ENCODE results near the gene EFCAB9.
"Not testable (repeated sequence)": the region's sequence is repeated elsewhere in the genome, so short reads cannot be mapped to it uniquely, and the experiment has no call there.

The EFCAB9 gene

DNA sequence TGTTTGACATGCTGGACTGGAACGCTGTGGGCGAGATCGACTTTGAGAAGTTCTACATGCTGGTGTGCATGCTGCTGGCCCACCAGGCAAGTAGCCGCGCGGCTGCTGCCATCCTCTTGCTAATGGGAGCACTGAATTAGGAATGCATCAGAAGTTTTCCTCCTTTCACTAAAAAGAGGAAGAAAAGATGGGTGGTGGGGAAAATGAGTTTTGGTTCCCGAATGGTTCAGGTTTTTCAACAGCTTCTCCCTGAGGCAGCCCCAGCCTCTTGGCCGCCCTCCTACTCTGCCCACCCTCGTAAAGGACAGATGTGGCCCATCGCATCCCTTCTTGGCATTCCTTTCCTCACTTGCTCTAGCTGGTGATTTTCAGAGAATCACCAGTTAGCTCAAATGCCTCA, 5.5 kb downstream of the EFCAB9 start:
- H3K27me3 ChIP-seq (ENCODE audit: control insufficient read depth, insufficient read depth, low read length) = no peaks in the 10 kb centered on the region
- H3K9ac ChIP-seq (ENCODE audit: low read depth, low read length) = no peak overlapping the region
- no peaks in the 10 kb centered on the region for H3K36me3 ChIP-seq (ENCODE audit: control insufficient read depth, insufficient read depth, low read length)
- H3K4me1 ChIP-seq (ENCODE audit: control insufficient read depth, insufficient read depth, low read length) = no peaks in the 10 kb centered on the region
- no peaks in the 10 kb centered on the region for H3K9me3 ChIP-seq (ENCODE audit: control insufficient read depth, insufficient read depth, low read length)
- no peak overlapping the region for H3K4me3 ChIP-seq (ENCODE audit: low read depth, low read length)

DNA sequence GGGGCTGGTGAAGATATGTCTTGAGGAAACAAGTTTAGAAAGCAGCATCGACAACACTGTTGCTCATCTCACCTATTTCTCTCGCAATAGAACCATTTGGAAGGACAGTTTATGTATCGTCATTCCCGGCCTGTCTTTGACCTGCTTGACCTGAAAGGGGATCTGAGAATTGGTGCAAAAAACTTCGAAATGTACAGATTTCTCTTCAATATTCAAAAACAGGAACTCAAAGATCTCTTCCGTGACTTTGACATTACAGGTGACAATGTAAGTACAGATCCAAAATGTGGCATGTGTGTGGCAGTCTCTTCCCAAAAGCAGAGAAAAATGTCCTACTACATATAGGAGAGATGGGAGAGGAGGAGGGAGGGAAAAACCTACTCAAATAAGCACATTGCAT, 6.5 kb downstream of the EFCAB9 start:
- Histone ChIP-seq H3K9ac (ENCODE audit: low read depth, low read length) (no peak overlapping the region), H3K9me3 (ENCODE audit: control insufficient read depth, insufficient read depth, low read length) (no peaks in the 10 kb centered on the region), H3K4me1 (ENCODE audit: control insufficient read depth, insufficient read depth, low read length) (no peaks in the 10 kb centered on the region), H3K36me3 (ENCODE audit: control insufficient read depth, insufficient read depth, low read length) (no peaks in the 10 kb centered on the region), H3K4me3 (ENCODE audit: low read depth, low read length) (no peak overlapping the region), H3K27me3 (ENCODE audit: control insufficient read depth, insufficient read depth, low read length) (no peaks in the 10 kb centered on the region)

DNA sequence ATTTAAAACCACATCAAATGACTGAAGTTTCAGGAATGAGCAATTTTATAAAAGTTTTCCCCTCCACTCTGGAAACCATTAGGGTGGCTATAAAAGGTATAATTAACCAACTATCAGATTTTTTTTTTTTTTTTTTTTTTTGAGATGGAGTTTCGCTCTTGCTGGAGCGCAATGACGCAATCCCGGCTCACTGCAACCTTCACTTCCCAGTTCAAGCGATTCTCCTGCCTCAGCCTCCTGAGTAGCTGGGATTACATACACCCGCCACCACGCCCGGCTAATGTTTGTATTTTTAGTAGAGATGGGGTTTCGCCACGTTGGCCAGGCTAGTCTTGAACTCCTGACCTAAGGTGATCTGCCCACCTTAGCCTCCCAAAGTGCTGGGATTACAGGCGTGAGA, 12.0 kb downstream of the EFCAB9 start:
- not testable (repeated sequence) for H3K9me3 ChIP-seq (ENCODE audit: control insufficient read depth, insufficient read depth, low read length)

DNA sequence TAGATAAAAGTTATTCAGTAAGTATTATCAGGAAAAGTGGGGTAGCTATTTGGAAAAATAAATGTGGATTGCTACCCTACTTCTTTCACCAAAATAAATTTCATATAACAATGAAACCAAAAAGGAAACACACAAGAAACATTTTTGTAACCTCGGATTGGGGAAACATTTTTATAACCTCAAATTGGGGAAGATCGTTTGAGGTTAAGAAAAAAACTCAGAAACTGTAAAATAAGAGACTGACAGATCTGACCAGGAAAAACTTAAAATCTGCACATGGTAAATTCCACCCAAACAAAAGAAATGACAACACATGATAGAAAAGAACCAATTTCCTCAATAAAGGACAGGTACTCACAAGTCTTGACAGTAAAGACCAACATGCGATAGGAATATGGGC, 13.5 kb downstream of the EFCAB9 start:
- no peaks in the 10 kb centered on the region for H3K27me3 ChIP-seq (ENCODE audit: control insufficient read depth, insufficient read depth, low read length)
- H3K4me1 ChIP-seq (ENCODE audit: control insufficient read depth, insufficient read depth, low read length) = no peaks in the 10 kb centered on the region
- no peak overlapping the region for H3K4me3 ChIP-seq (ENCODE audit: low read depth, low read length)
- peaks cover 6% of the 10 kb centered on the region for H3K36me3 ChIP-seq (ENCODE audit: control insufficient read depth, insufficient read depth, low read length)
- no peak overlapping the region for H3K9ac ChIP-seq (ENCODE audit: low read depth, low read length)
- H3K9me3 ChIP-seq (ENCODE audit: control insufficient read depth, insufficient read depth, low read length) = no peaks in the 10 kb centered on the region

More for the DNA sequence above, 12.0 kb downstream of the EFCAB9 start:
- H3K36me3 ChIP-seq (ENCODE audit: control insufficient read depth, insufficient read depth, low read length); H3K4me3 ChIP-seq (ENCODE audit: low read depth, low read length); H3K4me1 ChIP-seq (ENCODE audit: control insufficient read depth, insufficient read depth, low read length); H3K27me3 ChIP-seq (ENCODE audit: control insufficient read depth, insufficient read depth, low read length); H3K9ac ChIP-seq (ENCODE audit: low read depth, low read length): not testable (repeated sequence)

DNA sequence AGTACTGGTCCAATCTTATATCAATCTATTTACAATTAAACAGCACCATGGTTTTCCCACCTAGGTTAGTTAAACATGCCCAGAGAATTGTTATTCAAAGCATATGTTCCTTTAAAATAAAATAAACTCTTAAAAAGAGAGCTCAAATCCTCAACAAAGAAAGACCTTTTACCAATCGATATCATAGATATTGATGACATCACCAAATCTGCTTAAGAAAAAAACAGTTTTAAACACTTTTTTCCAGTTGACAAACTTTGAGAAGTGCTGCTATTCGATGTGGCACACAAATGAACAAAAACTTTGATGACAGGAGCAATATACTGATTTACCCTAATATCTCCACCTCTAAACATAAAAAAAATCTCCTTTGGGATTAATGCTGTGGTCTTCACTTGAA, 15.7 kb downstream of the EFCAB9 start:
- Histone ChIP-seq H3K36me3 (ENCODE audit: control insufficient read depth, insufficient read depth, low read length) (peaks cover 6% of the 10 kb centered on the region), H3K4me1 (ENCODE audit: control insufficient read depth, insufficient read depth, low read length) (no peaks in the 10 kb centered on the region), H3K27me3 (ENCODE audit: control insufficient read depth, insufficient read depth, low read length) (no peaks in the 10 kb centered on the region), H3K4me3 (ENCODE audit: low read depth, low read length) (no peak overlapping the region), H3K9me3 (ENCODE audit: control insufficient read depth, insufficient read depth, low read length) (no peaks in the 10 kb centered on the region), H3K9ac (ENCODE audit: low read depth, low read length) (no peak overlapping the region)

DNA sequence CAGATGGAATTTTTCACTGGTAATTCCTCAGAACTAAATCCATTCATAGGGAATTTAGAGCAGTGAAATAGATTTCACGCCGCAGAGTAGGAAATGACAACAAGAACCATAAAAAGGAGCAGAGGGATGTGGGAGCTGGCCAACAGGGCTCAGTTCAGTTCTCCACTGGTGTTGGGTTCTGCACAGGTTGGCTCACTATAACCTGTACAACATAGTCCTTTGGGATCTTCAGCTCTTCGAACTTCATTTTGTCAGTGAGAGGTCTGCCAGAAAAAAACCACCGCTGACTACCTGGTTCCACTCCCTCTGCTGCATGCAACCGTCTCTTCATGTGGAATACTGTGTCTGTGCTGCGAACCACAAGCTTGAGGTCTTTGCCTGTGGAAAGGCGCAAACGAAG, 17.7 kb downstream of the EFCAB9 start:
- H3K36me3 ChIP-seq (ENCODE audit: control insufficient read depth, insufficient read depth, low read length) = peaks cover 6% of the 10 kb centered on the region
- no peaks in the 10 kb centered on the region for H3K27me3 ChIP-seq (ENCODE audit: control insufficient read depth, insufficient read depth, low read length)
- H3K9me3 ChIP-seq (ENCODE audit: control insufficient read depth, insufficient read depth, low read length) = no peaks in the 10 kb centered on the region
- no peak overlapping the region for H3K9ac ChIP-seq (ENCODE audit: low read depth, low read length)
- H3K4me1 ChIP-seq (ENCODE audit: control insufficient read depth, insufficient read depth, low read length) = no peaks in the 10 kb centered on the region
- H3K4me3 ChIP-seq (ENCODE audit: low read depth, low read length) = no peak overlapping the region

DNA sequence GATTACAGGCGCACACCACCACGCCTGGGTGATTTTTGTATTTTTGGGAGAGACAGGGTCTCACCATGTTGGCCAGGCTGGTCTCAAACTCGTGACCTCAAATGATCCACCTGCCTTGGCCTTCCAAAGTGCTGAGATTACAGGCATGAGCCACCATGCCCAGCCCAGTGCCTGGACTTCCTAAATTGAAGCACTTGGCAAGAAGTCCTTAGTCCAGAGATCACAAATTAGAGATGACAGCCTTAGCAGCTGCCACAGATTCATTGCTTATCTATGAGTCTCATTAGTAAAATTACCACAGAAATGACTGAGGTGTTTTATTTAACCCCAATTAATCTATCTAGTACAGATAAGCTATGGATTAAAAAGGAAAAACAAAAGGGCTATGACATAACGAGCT, 19.2 kb downstream of the EFCAB9 start:
- Histone ChIP-seq H3K4me1 (ENCODE audit: control insufficient read depth, insufficient read depth, low read length) (no peaks in the 10 kb centered on the region), H3K9ac (ENCODE audit: low read depth, low read length) (no peak overlapping the region), H3K4me3 (ENCODE audit: low read depth, low read length) (no peak overlapping the region), H3K27me3 (ENCODE audit: control insufficient read depth, insufficient read depth, low read length) (no peaks in the 10 kb centered on the region), H3K9me3 (ENCODE audit: control insufficient read depth, insufficient read depth, low read length) (no peaks in the 10 kb centered on the region), H3K36me3 (ENCODE audit: control insufficient read depth, insufficient read depth, low read length) (peaks cover 6% of the 10 kb centered on the region)

DNA sequence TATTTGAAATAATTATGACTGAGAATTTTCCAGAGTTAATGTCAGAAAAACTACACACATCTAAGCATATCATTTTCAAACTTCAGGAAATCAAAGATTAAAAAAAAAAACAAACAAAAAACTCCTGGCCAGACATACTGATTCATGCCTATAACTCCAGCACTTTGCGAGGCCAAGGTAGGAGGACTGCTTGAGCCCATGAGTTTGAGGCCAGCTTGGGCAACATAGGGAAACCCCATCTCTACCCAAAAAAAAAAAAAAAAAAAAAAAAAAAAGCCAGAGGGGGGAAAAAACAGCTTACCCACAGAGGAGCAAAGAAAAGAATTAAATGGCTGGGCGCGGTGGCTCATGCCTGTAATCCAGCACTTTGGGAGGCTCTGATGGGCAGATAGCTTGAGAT, 22.4 kb downstream of the EFCAB9 start:
- peaks cover 4% of the 10 kb centered on the region for H3K36me3 ChIP-seq (ENCODE audit: control insufficient read depth, insufficient read depth, low read length)

DNA sequence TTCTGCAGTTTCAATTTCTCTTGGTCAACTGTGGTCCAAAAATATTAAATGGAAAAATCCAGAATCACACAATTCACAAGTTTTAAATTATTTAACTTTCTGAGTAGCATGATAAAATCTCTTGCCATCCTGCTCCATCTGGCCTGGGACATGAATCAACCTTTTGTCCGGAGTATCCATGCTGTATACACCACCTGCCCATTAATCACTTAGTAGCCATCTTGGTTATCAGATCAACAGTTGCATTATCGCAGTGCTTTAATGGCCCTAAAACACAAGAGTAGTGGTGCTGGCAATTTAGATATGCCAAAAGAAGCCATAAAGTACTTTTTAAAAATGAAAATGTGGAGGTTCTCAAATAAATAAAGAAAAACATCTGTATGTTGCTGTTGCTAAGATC, 25.3 kb downstream of the EFCAB9 start:
- Histone ChIP-seq H3K4me3 (ENCODE audit: low read depth, low read length) (no peak overlapping the region), H3K4me1 (ENCODE audit: control insufficient read depth, insufficient read depth, low read length) (no peaks in the 10 kb centered on the region), H3K9me3 (ENCODE audit: control insufficient read depth, insufficient read depth, low read length) (no peaks in the 10 kb centered on the region), H3K27me3 (ENCODE audit: control insufficient read depth, insufficient read depth, low read length) (no peaks in the 10 kb centered on the region), H3K9ac (ENCODE audit: low read depth, low read length) (no peak overlapping the region), H3K36me3 (ENCODE audit: control insufficient read depth, insufficient read depth, low read length) (no peaks in the 10 kb centered on the region)

More for the DNA sequence above, 22.4 kb downstream of the EFCAB9 start:
- Histone ChIP-seq H3K9ac (ENCODE audit: low read depth, low read length) (no peak overlapping the region), H3K4me1 (ENCODE audit: control insufficient read depth, insufficient read depth, low read length) (no peaks in the 10 kb centered on the region), H3K4me3 (ENCODE audit: low read depth, low read length) (no peak overlapping the region), H3K9me3 (ENCODE audit: control insufficient read depth, insufficient read depth, low read length) (no peaks in the 10 kb centered on the region), H3K27me3 (ENCODE audit: control insufficient read depth, insufficient read depth, low read length) (no peaks in the 10 kb centered on the region)

DNA sequence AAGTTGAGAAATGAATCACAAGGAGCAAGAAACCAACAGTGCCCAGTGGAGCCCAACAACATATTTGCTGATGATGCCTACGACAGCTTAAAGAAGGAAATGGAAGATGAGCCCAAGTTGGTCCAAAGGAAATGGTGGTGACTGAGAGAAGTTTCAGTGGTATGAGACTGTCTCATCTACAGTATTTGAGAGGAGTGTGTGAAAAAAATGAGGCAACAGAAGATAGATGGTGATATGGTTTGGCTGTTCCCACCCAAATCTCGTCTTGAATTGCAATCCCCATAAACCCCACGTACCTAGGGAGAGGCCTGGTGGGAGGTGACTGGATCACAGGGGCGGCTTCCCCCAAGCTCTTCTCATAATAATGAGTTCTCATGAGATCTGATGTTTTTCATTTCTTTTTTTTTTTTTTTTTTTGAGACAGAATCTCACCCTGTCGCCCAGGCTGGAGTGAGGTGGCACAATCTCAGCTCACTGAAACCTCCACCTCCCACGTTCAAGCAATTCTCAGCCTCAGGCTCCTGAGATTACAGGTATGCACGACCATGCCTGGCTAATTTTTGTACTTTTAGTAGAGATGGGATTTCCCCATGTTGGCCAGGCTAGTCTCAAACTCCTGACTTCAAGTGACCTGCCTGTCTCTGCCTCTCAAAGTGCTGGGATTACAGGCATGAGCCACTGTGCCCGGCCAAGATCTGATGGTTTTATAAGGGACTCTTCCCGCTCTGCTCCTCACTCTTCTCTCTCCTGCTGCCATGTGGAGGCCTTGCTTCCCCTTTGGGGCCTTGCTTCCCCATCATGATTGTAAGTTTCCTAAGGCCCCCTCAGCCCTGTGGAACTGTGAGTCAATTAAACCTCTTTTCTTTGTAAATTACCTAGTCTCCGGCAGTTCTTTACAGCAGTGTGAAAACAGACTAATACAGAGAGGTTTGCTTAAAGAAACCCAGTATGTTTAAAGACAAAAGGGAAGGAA, 30.2 kb downstream of the EFCAB9 start:
- Histone ChIP-seq H3K4me1 (ENCODE audit: control insufficient read depth, insufficient read depth, low read length) (no peaks in the 10 kb centered on the region), H3K9ac (ENCODE audit: low read depth, low read length) (no peak overlapping the region), H3K4me3 (ENCODE audit: low read depth, low read length) (no peak overlapping the region), H3K27me3 (ENCODE audit: control insufficient read depth, insufficient read depth, low read length) (no peaks in the 10 kb centered on the region), H3K36me3 (ENCODE audit: control insufficient read depth, insufficient read depth, low read length) (no peaks in the 10 kb centered on the region), H3K9me3 (ENCODE audit: control insufficient read depth, insufficient read depth, low read length) (no peaks in the 10 kb centered on the region)

DNA sequence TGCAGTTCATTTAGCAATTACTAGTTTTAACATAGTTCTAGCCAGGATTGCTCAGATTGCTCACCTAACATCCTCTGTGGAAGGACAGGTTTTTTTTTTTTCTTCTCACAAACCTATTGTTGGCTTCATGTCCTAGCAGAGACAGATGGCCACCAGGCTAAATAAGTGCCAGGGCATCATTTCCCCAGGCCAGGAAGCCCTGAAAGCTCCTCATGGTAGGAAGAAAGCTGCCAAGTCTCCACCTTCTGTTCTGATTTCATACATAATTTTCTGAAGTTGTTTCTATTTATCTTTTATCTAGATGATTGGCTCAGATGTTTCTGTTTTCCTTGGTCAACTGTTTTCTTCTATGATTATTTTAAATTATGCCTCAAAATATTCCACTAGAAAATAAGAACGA, 31.0 kb downstream of the EFCAB9 start:
- Histone ChIP-seq H3K9me3 (ENCODE audit: control insufficient read depth, insufficient read depth, low read length) (no peaks in the 10 kb centered on the region), H3K4me1 (ENCODE audit: control insufficient read depth, insufficient read depth, low read length) (no peaks in the 10 kb centered on the region), H3K27me3 (ENCODE audit: control insufficient read depth, insufficient read depth, low read length) (no peaks in the 10 kb centered on the region), H3K36me3 (ENCODE audit: control insufficient read depth, insufficient read depth, low read length) (no peaks in the 10 kb centered on the region), H3K9ac (ENCODE audit: low read depth, low read length) (no peak overlapping the region), H3K4me3 (ENCODE audit: low read depth, low read length) (no peak overlapping the region)

DNA sequence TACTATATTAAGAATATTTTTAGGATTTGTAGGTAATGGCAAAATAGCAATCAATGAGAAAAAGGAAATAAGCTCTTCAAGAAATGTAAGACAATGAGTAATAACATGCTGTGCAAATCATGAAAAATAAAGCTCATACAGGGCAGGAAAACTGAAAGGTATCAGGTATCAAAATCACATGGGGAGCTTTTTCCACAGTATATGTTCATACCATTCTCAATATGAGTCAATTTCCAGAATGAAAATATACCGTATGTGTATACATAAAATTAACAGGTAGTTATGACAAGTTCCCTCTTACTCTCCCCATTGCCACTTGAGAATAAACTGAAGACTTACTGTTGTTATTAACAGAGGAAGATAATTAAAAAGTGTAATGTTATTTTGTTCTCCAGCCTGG, 35.9 kb downstream of the EFCAB9 start:
- peaks cover 13% of the 10 kb centered on the region for H3K36me3 ChIP-seq (ENCODE audit: control insufficient read depth, insufficient read depth, low read length)
- no peak overlapping the region for H3K4me3 ChIP-seq (ENCODE audit: low read depth, low read length)

More for the DNA sequence above, 35.9 kb downstream of the EFCAB9 start:
- Histone ChIP-seq H3K9me3 (ENCODE audit: control insufficient read depth, insufficient read depth, low read length) (no peaks in the 10 kb centered on the region), H3K9ac (ENCODE audit: low read depth, low read length) (no peak overlapping the region), H3K4me1 (ENCODE audit: control insufficient read depth, insufficient read depth, low read length) (no peaks in the 10 kb centered on the region), H3K27me3 (ENCODE audit: control insufficient read depth, insufficient read depth, low read length) (no peaks in the 10 kb centered on the region)

Measured in iPS-15b (cell line).